ENCODE data around the gene WDFY2. TPM values are rescaled to one million over a fixed set of nuclear protein-coding genes. Genes with fewer than 3 reads are reported as not detected.

WDFY2 gene
- total RNA-seq, 1 donor from 2014 or later: 3.9 TPM

GRCh38 chr13:51799261-51799660, 215.0 kb downstream of the WDFY2 start:
- peaks cover 24% of the 10 kb centered on the region for H3K4me1 Mint-ChIP-seq (ENCODE audit: low read depth)
- DNase-seq (ENCODE audit: low spot score): no peak
- no peaks in the 10 kb centered on the region for H3K9me3 Mint-ChIP-seq (ENCODE audit: low read depth)
- H3K36me3 Mint-ChIP-seq (ENCODE audit: low read depth): no peaks in the 10 kb centered on the region
- no peaks in the 10 kb centered on the region for H3K27me3 Mint-ChIP-seq (ENCODE audit: low read depth)
- H3K27ac Mint-ChIP-seq (ENCODE audit: unreplicated experiment): no peak overlapping the region
- H3K4me3 Mint-ChIP-seq (ENCODE audit: unreplicated experiment): no peak overlapping the region
- TF ChIP-seq, protein P1, sequence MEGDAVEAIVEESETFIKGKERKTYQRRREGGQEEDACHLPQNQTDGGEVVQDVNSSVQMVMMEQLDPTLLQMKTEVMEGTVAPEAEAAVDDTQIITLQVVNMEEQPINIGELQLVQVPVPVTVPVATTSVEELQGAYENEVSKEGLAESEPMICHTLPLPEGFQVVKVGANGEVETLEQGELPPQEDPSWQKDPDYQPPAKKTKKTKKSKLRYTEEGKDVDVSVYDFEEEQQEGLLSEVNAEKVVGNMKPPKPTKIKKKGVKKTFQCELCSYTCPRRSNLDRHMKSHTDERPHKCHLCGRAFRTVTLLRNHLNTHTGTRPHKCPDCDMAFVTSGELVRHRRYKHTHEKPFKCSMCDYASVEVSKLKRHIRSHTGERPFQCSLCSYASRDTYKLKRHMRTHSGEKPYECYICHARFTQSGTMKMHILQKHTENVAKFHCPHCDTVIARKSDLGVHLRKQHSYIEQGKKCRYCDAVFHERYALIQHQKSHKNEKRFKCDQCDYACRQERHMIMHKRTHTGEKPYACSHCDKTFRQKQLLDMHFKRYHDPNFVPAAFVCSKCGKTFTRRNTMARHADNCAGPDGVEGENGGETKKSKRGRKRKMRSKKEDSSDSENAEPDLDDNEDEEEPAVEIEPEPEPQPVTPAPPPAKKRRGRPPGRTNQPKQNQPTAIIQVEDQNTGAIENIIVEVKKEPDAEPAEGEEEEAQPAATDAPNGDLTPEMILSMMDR (IDR thresholded peaks at IDR 0.05): no peak

GRCh38 chr13:51800486-51800885, 216.2 kb downstream of the WDFY2 start:
- H3K9me3 Mint-ChIP-seq (ENCODE audit: low read depth): no peaks in the 10 kb centered on the region
- H3K4me1 Mint-ChIP-seq (ENCODE audit: low read depth): peaks cover 35% of the 10 kb centered on the region
- TF ChIP-seq, protein P1 (IDR thresholded peaks at IDR 0.05): no peak
- no peak for DNase-seq (ENCODE audit: low spot score)
- H3K27ac Mint-ChIP-seq (ENCODE audit: unreplicated experiment): no peak overlapping the region
- H3K27me3 Mint-ChIP-seq (ENCODE audit: low read depth): no peaks in the 10 kb centered on the region
- no peak overlapping the region for H3K4me3 Mint-ChIP-seq (ENCODE audit: unreplicated experiment)
- H3K36me3 Mint-ChIP-seq (ENCODE audit: low read depth): no peaks in the 10 kb centered on the region

DNA sequence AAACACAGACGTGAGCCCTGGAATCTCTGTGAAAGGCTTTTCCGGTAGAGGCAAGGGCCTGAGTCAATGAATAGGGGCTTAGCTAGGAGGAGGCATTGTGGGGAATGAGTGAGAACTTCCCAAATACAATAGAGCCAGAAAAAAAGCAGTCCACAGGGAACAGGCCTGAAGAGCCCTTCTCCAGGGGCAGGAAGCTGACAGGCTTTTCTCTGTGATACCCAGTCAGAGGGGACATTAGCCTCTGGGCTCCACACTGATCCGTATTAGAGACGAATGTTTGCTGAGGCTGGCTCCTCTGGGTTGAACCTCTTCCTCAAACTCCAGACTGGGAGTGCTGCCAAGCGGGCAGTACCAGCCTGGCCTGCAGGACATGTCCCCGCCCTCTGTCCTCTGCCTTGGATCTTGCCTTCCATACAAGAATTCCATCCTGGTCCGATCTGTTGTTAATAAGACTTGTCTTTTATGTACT, 217.4 kb downstream of the WDFY2 start:
- TF ChIP-seq, protein P1 (IDR thresholded peaks at IDR 0.05): no peak
- Mint-ChIP-seq H3K4me1 (ENCODE audit: low read depth) (peaks cover 38% of the 10 kb centered on the region), H3K9me3 (ENCODE audit: low read depth) (no peaks in the 10 kb centered on the region), H3K36me3 (ENCODE audit: low read depth) (no peaks in the 10 kb centered on the region), H3K27me3 (ENCODE audit: low read depth) (no peaks in the 10 kb centered on the region), H3K4me3 (ENCODE audit: unreplicated experiment) (no peak overlapping the region), H3K27ac (ENCODE audit: unreplicated experiment) (peak overlapping the region; percentile 95)
- no peak for DNase-seq (ENCODE audit: low spot score)

DNA sequence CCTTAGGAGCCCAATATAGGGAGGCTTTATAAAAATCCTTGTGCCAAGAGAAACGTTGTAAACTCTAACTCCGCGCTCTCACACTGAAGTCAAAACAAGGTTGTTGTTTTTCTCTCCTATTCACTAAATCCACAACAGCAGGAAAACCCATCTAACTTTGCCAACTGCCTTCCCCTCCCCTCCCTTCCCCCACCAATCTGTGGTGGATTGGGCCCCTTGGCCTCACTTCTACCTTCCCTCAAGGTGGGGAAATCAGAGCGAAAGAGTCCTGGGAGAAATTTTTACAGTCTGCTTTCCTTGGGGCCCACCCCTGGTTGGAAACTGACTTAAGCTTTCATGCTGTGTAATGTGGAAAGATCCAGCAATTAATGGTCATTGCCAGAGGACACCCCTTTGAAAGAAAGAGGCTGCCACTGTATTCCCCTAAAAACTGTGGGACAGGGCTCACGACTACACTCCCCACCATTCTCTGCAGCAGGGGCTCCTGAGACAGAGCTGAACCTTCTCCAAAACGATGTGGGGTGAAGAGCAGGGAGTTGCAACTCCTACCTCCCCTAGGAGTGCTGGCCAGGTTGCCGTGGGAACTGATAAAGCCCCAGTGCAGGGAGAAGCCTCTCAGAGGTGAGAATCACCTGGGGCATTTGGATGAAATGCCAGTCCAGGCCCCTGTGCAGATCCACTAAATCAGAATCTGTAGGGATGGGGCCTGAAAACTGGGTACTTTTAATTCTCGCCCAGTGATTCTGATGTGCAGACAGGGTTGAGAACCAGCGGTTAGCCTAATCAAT, 218.6 kb downstream of the WDFY2 start:
- H3K9me3 Mint-ChIP-seq (ENCODE audit: low read depth): no peaks in the 10 kb centered on the region
- DNase-seq (ENCODE audit: low spot score): no peak
- H3K4me3 Mint-ChIP-seq (ENCODE audit: unreplicated experiment): peak overlapping the region; percentile 82
- H3K4me1 Mint-ChIP-seq (ENCODE audit: low read depth): peaks cover 38% of the 10 kb centered on the region
- H3K27me3 Mint-ChIP-seq (ENCODE audit: low read depth): no peaks in the 10 kb centered on the region
- H3K27ac Mint-ChIP-seq (ENCODE audit: unreplicated experiment): peak overlapping the region; percentile 95
- H3K36me3 Mint-ChIP-seq (ENCODE audit: low read depth): no peaks in the 10 kb centered on the region
- TF ChIP-seq, protein P1 (IDR thresholded peaks at IDR 0.05): no peak

GRCh38 chr13:51803422-51804294, 219.4 kb downstream of the WDFY2 start, which contains the start of gene DHRS12:
Gene DHRS12, minus strand, starts transcription at chr13:51804163. Its CDS starts 4,504 bp downstream, at chr13:51799659.
- Mint-ChIP-seq H3K36me3 (ENCODE audit: low read depth) (no peaks in the 10 kb centered on the region), H3K4me1 (ENCODE audit: low read depth) (peaks cover 38% of the 10 kb centered on the region), H3K4me3 (ENCODE audit: unreplicated experiment) (peak within 1 kb of the TSS; percentile 82), H3K27me3 (ENCODE audit: low read depth) (no peaks in the 10 kb centered on the region), H3K9me3 (ENCODE audit: low read depth) (no peaks in the 10 kb centered on the region), H3K27ac (ENCODE audit: unreplicated experiment) (peak within 1 kb of the TSS; percentile 95)
- TF ChIP-seq, protein P1 (IDR thresholded peaks at IDR 0.05): no peak
- no peak for DNase-seq (ENCODE audit: low spot score)

Data from chondrocyte (in vitro differentiated cells).